SKM-1 (cell line): ENCODE results near the gene HIP1R.

Source experiments
- DNase-seq: peaks from one replicate; lab custom pipeline; 2025; ENCODE audit not compliant: unreplicated experiment; lab: John Stamatoyannopoulos, UW

HIP1R gene

GRCh38 chr12:122859303-122860039 lies 24.2 kb downstream of the HIP1R start:
- no peak for DNase-seq

DNA sequence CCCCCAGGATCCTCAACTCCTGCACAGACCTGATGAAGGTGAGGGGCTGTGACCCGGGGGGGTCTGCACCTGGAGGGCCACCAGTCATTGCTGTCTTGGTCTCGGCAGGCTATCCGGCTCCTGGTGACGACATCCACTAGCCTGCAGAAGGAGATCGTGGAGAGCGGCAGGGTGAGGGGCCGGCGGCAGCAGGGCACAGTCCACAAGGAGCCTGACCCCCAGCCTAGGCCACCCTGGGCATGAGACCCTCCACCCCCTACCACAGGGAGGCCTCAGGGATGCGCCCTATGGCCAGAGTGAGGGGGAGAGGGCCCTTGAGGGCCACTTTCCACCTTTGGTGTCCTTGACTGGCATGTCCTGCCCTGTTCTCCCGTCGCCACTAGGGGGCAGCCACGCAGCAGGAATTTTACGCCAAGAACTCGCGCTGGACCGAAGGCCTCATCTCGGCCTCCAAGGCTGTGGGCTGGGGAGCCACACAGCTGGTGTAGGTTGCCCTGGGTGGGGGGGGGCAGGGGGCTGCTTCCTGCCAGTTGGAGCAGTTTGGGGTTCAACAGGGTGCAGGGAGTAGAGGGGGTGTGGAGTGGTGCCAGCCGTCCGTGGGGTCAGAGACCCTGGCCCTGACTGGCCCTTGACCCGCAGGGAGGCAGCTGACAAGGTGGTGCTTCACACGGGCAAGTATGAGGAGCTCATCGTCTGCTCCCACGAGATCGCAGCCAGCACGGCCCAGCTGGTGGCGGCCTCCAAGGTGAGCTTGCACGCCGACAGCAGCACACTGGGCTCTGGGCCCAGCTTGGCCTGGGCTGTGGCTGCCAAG lies 25.0 kb downstream of the HIP1R start:
- DNase-seq, result no peak

GRCh38 chr12:122860854-122861586 lies 25.8 kb downstream of the HIP1R start:
- no peak for DNase-seq

DNA sequence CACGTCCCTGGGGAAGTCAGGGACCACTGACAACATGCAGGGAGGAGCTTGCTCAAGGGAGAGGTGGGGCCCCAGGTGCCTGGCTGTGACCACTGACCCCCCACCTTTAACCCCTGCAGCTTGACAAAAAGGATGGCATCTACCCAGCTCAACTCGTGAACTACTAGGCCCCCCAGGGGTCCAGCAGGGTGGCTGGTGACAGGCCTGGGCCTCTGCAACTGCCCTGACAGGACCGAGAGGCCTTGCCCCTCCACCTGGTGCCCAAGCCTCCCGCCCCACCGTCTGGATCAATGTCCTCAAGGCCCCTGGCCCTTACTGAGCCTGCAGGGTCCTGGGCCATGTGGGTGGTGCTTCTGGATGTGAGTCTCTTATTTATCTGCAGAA lies 26.3 kb downstream of the HIP1R start:
- DNase-seq, result no peak

- no peak for DNase-seq
Measured at GRCh38 chr12:122862110-122862634, 26.9 kb downstream of the HIP1R start.

- DNase-seq, result no peak
Measured at GRCh38 chr12:122862872-122863701, 27.8 kb downstream of the HIP1R start.

- DNase-seq, result no peak
Measured at GRCh38 chr12:122864894-122865253, 29.6 kb downstream of the HIP1R start.

- no peak for DNase-seq
Measured at GRCh38 chr12:122865268-122866231, 30.3 kb downstream of the HIP1R start.

DNA sequence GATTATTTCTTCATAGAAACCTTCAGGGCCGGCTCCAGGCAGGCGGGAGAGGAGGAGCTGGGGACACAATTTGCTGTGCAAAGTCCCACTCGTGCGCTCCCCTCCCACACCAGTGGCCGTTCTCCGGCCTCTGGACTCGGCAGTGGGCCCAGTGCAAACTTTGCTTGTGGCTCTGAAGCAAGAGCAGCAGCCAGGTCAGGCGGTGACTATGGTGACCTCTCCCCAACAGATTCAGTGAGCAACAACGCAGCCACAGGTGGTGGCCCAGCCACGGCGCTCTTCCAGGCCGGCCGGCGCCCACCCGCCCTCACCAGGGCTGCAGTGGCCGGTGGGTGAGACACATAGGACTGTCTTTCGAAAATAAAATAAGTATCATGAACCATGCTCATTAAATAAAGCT lies 31.1 kb downstream of the HIP1R start:
- no peak for DNase-seq

- no peak for DNase-seq
Measured at GRCh38 chr12:122866950-122867607, 31.8 kb downstream of the HIP1R start.

GRCh38 chr12:122867691-122868461 lies 32.6 kb downstream of the HIP1R start:
- no peak for DNase-seq

- no peak for DNase-seq
Measured at GRCh38 chr12:122868471-122869177, 33.4 kb downstream of the HIP1R start.

DNA sequence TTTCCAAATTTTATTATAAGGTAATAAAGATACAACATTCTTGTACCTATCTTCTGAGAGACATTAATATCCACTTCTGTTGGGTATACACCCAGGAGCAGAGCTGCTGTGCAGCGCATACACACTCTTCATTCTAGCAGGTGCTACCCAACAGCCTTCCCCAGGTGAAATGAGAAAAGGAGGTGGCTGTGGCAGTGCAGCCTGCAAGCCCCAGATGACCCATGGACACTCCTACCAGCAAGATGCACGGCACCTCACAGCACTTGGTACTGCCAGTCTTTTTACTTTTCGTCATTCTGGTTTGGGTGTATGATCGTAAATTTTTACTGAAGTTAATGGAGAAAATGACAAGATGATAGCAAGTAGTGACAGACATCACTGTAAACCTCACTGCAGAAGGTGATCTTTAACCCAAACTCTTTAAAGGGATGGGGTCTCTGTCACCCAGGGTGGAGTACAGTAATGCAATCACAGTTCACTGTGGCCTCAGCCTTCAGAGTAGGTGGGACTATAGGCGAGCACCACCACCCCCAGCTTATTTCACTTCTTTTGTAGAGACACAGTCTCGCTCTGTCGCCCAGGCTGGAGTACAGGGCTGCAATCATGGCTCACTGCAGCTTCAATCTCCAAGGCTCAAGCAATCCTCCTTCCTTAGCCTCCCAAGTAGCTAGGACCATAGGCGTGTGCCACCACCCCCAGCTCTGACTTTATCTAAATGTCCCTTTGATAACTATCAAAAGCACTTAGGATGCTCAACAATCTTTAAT lies 34.1 kb downstream of the HIP1R start:
- DNase-seq, result no peak

- DNase-seq, result no peak
Measured at GRCh38 chr12:122870163-122870842, 35.0 kb downstream of the HIP1R start.

DNA sequence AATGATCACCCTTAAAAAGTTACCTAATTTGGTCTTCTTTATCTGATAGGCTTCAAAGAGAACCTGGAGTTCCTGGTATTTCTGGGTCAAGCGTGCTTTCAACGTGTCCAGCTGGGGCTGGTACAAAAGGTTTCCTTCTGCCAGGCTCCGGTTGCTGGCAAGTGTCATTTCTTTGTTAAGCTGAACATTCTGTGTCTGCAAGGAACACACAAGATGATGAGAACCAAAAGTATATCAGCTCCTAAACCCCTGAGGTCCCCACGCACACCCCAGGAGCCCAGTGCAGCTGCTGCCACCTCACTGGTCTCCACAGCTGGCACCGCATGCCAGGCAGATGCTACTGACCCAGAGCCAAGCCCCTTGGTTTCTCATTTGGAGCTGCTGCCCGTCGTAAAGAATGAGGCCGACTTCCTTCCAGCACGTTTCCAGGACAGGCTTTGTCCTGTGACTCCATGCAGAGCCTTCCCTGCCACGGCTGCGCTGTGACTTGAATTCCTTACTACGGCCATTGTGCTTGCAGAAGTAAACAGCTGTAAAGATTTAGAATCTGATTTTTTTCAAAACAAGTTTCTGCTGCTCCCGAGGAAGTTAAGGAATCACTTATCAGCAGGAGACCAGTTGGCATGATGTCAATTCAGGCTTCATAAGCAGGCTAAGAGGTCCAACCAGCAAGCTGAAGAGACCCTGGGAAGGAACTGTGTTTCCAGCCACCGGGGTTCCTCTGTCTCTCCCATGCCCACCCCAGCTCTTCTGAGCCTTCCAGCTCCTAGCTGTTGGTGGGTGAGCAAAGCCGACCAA lies 35.8 kb downstream of the HIP1R start:
- no peak for DNase-seq
